Type B pancreatic cell (in vitro differentiated cells): ENCODE data around the gene B4GALNT4. TPM values are rescaled to one million over a fixed set of nuclear protein-coding genes. Genes with fewer than 3 reads are reported as not detected.

Experiments used
- DNase-seq: peaks from one replicate; pipeline ENCODE4 v3.0.0; 2021; ENCODE audit warnings: mixed read lengths; ENCODE audit not compliant: unreplicated experiment; ENCODE audit errors: extremely low spot score
- H3K27ac Mint-ChIP-seq: 2 replicates; pipeline ENCODE4 v1.8.0; 2021; ENCODE audit warnings: mild to moderate bottlenecking, mixed read lengths
- H3K27me3 Mint-ChIP-seq: 2 replicates; pipeline ENCODE4 v1.8.0; 2021; ENCODE audit warnings: mixed read lengths
- H3K36me3 Mint-ChIP-seq: 2 replicates; pipeline ENCODE4 v1.8.0; 2021; ENCODE audit warnings: mixed read lengths
- H3K4me1 Mint-ChIP-seq: one replicate; pipeline ENCODE4 v1.8.0; 2021; ENCODE audit warnings: mixed read lengths; ENCODE audit not compliant: unreplicated experiment
- H3K4me3 Mint-ChIP-seq: 2 replicates; pipeline ENCODE4 v1.8.0; 2021; ENCODE audit warnings: mild to moderate bottlenecking, mixed read lengths
- H3K9me3 Mint-ChIP-seq: 2 replicates; pipeline ENCODE4 v1.8.0; 2021; ENCODE audit warnings: mixed read lengths
- total RNA-seq: library from RNA; stranded (reverse); gene quantifications from 2 replicates; pipeline ENCODE4 v1.2.1, GENCODE V29; 2021; ENCODE audit warnings: low replicate concordance
- TF ChIP-seq, protein P1 (sequence below): fragments of 200-600 bp; sonication (generic); conservative IDR thresholded peaks from 2 replicates; pipeline ENCODE4 v1.5.0; 2021; ENCODE audit warnings: antibody characterized with exemption, mild to moderate bottlenecking

Gene B4GALNT4
- total RNA-seq, 1 donor from 2014 or later: 185 TPM

DNA sequence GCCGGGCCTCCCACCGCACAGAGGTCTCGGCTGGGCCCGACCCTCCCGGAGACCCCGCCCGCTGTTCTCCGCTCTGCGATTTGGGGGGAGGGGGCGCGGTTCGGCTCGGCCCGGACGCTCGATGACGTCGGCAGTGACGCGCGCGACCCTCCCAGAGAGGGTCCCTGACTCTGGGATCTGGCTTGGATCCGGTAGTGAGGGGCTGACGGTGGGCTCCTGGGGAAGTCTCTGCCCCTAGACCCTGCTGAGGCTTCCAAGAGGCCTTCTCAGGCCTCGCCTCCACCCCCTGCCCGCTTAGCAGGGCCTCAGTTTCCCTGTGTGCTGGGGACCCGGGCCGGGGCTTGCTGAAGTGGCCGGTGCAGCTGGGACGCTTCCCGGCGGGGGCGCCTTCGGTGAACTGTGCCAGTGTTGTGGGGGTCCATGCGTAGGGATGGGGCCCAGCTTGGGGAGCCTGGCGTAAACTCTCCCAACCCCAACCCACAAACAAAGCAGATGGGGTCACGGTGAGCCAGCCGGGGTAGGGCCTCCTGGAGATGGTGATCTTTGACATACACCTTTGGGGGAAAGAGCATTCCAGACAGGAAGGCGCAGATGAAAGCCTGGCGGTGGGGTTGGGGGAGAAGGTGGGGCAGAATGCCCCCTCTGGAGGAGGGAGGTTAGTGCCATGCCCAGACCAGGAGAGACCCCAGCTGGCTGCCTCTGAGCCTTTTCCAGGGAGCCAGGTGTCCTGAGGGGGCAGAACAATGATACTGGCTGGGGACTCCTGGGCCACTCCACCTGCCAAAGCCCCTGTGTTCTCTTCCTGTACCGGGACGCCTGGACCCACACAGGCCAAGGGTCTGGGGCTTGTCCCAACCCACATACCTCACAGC, 1.0 kb downstream of the B4GALNT4 start:
- no peak for DNase-seq
- H3K9me3 Mint-ChIP-seq: no peaks in the 10 kb centered on the region
- peak overlapping the region; percentile 90 for H3K4me3 Mint-ChIP-seq
- peaks cover 5% of the 10 kb centered on the region for H3K27me3 Mint-ChIP-seq
- peak overlapping the region; percentile 80 for H3K27ac Mint-ChIP-seq
- TF ChIP-seq, protein P1, sequence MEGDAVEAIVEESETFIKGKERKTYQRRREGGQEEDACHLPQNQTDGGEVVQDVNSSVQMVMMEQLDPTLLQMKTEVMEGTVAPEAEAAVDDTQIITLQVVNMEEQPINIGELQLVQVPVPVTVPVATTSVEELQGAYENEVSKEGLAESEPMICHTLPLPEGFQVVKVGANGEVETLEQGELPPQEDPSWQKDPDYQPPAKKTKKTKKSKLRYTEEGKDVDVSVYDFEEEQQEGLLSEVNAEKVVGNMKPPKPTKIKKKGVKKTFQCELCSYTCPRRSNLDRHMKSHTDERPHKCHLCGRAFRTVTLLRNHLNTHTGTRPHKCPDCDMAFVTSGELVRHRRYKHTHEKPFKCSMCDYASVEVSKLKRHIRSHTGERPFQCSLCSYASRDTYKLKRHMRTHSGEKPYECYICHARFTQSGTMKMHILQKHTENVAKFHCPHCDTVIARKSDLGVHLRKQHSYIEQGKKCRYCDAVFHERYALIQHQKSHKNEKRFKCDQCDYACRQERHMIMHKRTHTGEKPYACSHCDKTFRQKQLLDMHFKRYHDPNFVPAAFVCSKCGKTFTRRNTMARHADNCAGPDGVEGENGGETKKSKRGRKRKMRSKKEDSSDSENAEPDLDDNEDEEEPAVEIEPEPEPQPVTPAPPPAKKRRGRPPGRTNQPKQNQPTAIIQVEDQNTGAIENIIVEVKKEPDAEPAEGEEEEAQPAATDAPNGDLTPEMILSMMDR: peak; percentile 10
- H3K4me1 Mint-ChIP-seq: no peaks in the 10 kb centered on the region
- peaks cover 16% of the 10 kb centered on the region for H3K36me3 Mint-ChIP-seq

DNA sequence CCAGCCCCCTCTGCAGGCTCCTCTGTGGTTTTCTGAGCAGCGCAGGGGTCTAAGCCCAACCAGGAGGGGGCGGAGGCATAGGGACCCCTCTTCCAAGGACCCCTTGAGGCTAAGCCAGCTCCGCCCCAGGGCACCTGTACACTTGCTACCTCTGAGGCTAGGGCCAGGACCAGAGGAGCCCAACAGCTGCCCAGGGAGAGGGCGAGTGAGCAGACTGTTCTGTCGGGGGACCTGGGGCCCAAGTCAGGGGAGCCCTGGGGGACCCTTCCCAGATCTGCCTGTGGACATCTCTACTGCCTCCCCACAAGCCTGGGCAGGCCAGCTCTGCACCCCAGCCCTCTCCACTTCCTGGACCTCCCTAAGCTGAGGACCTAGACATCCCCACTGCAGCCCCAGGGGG, 1.8 kb downstream of the B4GALNT4 start:
- H3K4me1 Mint-ChIP-seq: no peaks in the 10 kb centered on the region
- peaks cover 5% of the 10 kb centered on the region for H3K27me3 Mint-ChIP-seq
- H3K27ac Mint-ChIP-seq: peak overlapping the region; percentile 83
- no peak for DNase-seq
- H3K4me3 Mint-ChIP-seq: peak overlapping the region; percentile 90
- TF ChIP-seq, protein P1: no peak
- no peaks in the 10 kb centered on the region for H3K9me3 Mint-ChIP-seq
- H3K36me3 Mint-ChIP-seq: peaks cover 16% of the 10 kb centered on the region

DNA sequence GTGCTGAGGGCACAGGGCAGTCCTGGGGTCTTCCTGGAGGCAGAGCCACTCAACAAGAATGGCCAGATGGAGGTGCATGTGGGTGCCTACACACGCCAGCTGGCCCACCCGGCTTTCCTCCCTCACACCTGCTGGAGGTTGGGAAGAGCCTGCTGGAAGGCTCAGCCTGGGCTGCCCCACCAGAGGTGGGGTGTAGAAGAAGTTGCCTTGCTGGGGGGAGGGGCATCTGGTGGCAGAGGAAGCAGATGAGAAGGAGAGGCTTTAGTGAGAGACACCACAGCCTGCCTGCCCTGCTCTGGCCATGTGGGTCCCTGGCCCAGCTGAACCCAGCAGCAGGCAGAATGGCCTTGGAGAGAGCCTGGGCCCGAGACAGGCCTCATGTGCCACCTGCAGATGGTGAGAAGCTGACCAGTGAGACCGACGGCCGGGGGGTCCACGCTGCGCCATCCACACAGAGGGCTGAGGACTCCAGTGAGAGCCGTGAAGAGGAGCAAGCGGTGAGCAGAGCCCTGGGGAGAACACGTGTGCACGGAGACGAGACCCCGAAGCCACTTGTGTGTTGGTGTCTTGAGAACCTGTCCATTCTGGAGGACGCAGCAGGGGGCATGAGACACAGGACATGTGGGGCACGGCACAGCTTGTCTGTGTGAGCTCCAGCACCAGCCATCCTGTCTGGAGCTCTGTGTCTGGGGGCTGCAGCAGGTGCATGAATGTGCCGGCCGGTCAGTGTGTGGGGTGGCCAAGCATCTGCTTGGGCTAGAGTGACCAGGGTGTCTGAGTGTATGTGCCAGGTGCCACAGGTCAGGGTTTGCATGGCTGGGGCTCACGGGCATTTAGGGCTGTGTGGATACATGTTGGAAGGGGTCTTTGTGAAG, 2.7 kb downstream of the B4GALNT4 start:
- peaks cover 5% of the 10 kb centered on the region for H3K27me3 Mint-ChIP-seq
- no peaks in the 10 kb centered on the region for H3K4me1 Mint-ChIP-seq
- H3K36me3 Mint-ChIP-seq: peaks cover 16% of the 10 kb centered on the region
- H3K9me3 Mint-ChIP-seq: no peaks in the 10 kb centered on the region
- H3K27ac Mint-ChIP-seq: peak overlapping the region; percentile 83
- TF ChIP-seq, protein P1: no peak
- no peak for DNase-seq
- H3K4me3 Mint-ChIP-seq: peak overlapping the region; percentile 78

DNA sequence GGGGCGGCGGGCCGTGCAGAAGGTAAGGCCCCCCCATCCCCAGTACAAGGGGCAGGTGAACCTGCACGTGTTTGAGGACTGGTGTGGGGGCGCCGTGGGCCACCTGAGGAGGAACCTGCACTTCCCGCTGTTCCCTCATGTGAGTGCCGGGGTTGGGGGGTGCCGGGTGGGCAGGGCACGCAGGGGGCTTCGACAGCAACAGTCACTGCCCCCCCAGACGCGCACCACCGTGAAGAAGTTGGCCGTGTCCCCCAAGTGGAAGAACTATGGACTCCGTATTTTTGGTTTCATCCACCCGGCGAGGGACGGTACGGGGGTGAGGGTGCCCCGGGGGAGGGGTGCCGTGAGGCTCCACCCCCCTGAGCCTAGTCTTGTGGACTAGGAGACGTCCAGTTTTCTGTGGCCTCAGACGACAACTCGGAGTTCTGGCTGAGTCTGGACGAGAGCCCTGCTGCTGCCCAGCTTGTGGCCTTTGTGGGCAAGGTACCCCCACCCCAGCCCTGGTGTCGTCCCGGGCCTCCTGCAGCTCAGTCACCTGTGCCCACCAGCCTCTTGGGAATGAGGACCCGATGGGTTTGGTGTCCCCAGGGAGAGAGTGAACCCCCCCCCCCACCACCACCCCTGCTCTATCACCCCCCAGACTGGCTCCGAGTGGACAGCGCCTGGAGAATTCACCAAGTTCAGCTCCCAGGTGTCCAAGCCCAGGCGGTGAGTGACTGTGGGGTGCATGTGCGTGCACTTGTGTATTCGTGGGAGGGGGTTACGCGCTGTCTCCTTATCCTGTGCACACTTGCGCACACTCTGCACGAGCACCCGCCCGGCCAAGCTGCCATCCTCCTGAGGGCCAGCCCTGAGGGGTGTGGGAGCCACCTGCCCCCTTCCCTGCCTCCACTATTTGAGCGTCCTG, 3.8 kb downstream of the B4GALNT4 start:
- H3K4me3 Mint-ChIP-seq: no peak overlapping the region
- no peak for DNase-seq
- no peaks in the 10 kb centered on the region for H3K27me3 Mint-ChIP-seq
- H3K36me3 Mint-ChIP-seq: peaks cover 20% of the 10 kb centered on the region
- no peaks in the 10 kb centered on the region for H3K9me3 Mint-ChIP-seq
- TF ChIP-seq, protein P1: no peak
- H3K4me1 Mint-ChIP-seq: no peaks in the 10 kb centered on the region
- no peak overlapping the region for H3K27ac Mint-ChIP-seq
